GM18519 (cell line): ENCODE results near the gene MUC4.

Experiments
- ATAC-seq: cut with Tn5 transposase; IDR thresholded peaks from one replicate; pipeline ENCODE4 v1.9.1; 2021; ENCODE audit warnings: mild to moderate bottlenecking, moderate library complexity; ENCODE audit not compliant: unreplicated experiment, low FRiP score

Gene MUC4

DNA sequence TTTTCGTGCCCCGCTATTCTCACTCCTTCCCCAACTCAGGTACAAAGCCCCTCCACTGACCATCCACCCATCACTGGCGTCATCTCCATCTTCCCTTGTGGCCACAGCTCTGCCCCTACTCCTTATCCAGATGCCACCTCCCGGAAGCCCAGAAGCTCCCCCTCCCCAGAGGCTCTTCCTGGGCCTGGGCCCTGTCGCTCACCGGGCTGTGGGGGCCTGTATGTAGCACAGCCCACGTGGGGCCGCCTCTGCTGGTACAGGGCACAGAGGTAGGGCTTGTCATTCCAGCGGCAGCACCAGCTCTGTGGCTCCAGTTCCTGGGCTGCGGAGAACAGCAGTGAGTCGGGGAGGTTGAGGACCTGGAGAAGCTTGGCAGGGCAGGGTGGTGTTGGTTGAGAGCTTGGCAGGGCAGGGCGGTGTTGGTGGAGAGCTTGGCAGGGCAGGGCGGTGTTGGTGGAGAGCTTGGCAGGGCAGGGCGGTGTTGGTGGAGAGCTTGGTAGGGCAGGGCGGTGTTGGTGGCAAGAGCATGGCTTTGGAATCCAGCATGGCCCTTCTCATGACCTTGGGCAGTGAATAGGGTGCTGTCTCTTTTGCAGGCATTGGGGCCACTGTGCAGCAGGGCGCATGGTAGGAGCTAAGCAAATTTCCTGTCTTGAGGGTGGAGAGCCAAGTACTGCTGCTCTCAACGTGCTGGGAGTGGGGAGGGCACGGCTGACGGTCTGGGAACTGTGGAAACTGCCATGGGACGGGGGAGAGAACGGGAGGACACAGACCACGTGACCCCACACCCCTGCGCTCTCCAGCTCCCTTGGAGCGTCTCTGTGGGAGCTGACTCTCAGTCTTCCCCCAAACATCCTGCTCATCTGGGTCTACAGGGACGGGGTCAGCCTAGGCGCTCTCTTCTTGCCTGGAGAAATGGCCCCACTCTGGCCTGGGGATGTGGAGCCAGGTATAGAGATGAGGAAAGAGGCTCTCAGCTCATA, 47.6 kb downstream of the MUC4 start:
- ATAC-seq, result no peak

DNA sequence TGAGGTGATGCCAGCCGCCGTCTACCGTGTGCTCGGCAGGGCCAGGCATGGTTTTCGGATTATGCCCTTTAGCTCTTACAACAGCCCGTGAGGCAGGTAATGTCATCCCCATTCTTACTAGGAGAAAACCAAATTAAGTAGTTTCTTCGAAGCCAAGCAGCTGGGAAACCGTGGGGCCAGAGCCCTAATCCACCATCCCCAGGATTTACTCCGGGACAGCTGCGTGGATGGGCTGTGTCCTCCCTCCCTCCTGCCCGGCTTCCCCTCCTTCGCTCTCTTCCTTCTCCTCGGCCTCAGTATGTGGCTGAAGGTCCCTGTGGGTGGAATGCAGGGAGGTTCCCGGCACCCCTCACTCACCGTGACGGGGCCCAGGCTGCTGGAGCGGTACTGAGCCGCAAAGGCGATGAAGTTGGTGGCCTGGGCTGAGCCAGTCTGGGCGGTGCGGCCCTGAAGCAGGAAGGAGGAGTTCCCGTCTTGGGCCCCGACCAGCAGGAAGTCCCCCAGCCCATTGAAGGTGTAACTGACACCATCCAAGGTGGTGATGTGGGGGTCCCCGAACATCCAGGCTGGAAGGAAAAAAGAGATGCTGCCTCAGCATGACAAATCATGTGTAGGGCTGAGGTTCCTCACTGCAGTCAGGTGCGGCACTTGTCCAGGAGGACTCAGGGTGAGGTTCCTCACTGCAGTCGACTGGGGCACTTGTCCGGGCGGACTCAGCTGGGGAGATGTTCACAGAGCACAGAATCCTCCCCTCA, 48.5 kb downstream of the MUC4 start:
- no peak for ATAC-seq

DNA sequence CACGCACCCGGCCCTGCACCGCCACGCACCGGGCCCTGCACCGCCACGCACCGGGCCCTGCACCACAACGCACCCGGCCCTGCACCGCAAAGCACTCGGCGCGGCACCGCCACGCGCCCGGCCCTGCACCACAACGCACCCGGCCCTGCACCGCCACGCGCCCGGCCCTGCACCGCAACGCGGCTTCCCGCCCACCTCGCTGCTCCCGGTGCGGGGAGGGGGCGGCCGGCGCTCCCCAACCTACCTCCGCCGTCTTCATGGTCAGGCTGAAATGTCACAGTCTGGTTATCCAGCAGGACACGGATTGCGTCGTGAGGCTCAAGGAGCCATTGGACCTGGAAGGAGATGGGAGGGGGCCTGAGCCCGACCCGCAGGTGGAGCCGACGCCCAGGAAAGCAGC, 49.1 kb downstream of the MUC4 start:
- no peak for ATAC-seq

DNA sequence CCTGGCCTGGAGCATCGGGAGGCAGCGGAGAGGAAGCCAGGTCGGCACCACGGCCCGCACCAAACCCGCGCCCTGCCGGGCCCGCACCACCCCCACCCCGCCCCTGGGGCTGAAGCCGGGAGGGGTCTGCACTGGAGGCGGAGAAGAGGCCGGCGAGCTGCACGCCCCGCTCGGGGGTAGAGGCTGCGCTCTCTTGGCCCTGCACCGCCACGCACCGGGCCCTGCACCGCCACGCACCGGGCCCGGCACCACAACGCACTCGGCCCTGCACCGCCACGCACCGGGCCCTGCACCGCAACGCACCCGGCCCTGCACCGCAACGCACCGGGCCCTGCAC, 49.5 kb downstream of the MUC4 start:
- no peak for ATAC-seq

DNA sequence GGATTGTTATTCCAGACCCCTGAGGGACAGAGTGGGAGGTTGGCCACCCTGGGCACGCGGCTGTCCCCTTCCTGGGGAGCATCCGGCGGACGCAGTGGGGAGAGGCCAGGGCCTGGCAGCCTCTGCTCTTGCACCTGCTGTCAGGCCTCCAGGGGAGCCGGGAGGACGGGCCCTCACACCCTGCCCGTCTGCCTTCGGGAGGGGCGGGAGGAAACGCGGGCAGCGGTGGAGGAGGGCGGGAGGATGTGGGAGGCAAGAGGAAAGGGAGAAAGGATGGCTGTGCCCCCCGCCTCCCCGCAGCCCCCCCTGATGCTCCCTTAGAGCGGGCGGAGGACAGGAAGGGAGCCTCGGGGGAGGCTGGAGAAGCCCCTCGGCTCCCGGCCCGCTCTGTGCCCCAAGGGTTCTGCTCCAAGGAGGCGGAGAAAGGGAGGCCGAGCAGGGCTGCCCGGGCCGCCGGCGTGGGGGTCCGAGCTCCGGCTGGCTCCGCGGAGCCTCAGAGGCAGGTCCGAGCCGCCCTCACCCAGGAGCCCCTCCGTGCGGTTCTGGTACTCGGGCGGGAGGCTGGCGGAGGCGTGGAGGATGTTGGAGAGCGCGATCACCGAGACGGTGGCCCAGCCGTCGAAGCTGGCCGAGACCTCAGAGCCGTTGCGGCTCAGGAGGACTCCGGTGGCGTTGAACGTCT, 50.0 kb downstream of the MUC4 start:
- no peak for ATAC-seq

DNA sequence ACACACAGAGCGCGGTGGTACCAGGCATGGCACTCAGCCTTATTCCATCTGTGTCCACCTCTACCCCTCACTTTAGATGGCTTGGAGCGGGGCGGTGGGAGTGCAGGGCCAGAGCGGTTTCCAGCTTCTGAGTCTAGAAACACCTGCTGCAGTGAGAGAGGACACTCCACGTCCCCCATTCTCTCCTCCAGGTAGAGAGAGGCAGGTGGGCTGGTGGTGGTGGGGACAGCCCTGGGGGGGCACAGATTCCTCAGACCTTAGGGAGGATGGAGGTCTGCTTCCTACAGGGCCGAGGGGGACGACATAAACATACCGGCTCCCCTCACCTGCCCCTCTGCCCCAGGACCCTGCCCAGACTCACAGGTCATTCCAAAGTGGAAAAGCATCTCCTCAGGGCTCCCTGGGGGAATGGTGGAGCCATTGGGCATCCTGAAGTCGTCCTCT, 50.6 kb downstream of the MUC4 start:
- no peak for ATAC-seq

DNA sequence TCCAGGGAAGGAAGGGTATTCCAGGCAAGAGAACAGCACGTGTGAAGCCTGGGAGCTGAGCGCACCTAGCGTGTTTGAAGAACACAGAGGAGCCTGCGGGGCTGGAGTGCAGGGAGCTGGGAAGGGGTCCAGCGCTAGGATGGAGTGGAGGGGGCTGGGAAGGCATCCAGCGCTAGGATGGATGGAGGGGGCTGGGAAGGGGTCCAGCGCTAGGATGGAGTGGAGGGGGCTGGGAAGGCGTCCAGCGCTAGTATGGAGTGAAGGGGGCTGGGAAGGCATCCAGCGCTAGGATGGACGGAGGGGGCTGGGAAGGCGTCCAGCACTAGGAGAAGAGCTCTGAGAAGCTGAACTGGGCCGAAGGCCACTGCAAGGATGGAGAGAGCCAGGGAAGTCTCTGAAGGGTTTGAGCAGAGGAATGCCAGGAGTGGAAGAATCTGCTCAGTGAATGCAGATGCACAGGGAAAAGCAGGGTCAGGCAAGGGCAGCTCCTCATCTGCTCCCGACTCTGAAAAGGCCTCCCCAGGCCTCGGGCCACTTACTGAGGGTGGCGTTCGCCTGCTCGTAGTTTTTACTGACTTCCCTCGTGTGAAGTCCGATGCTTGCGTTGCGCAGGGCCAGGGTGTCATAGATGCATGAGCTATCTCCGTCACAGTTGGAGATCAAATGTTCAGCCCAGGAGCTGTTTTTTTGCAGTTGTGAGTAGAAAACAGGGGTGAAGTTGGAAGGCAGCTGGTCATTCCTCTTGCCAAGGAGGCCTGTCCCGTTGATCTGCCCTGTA, 51.2 kb downstream of the MUC4 start:
- ATAC-seq, result no peak

DNA sequence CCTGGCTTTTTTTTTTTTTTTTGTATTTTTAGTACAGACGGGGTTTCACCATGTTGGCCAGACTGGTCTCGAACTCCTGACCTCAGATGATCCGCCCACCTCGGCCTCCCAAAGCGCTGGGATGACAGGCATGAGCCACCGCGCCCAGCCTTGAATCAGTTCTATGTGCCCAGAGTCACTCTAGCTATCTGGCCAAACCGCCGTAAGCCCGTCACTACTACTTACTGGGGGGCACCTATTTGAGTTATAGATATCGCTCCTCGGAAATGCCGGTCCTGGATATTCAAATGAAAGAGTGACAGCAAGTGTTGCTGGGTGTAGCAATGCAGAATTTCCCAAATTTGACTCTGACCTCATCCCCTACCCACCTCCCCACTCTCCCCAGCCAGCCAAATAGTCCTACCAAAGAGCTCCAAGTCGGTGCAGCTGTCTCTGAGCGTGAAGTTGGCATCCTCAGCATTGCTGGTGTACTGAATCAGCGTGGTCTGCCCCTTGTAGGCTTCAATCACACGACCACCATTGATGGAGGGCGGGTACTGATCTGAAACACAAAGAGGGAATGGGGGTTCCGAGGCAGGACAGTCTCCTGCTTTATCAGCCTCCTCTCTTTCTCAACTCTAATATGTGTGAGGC, 52.9 kb downstream of the MUC4 start:
- no peak for ATAC-seq

DNA sequence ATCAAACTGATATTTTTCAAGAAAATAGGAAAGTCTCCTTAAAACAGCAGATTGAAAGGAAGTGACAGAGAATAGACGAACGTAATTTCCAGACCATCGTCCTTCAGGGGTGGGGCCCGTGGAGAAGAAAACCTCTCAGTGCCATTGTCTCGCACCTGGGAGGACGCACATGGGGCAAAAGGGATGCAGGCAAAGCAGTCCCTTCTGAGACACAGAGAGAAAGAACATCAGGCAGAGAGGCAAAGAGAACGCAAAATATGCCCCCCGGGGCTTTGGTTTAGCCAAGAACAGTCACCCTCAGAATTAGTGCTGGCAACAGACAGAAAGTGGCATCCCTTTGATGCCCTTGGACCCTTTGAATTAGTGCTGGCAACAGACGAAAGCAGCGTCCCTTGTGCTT, 53.9 kb downstream of the MUC4 start:
- ATAC-seq, result no peak

DNA sequence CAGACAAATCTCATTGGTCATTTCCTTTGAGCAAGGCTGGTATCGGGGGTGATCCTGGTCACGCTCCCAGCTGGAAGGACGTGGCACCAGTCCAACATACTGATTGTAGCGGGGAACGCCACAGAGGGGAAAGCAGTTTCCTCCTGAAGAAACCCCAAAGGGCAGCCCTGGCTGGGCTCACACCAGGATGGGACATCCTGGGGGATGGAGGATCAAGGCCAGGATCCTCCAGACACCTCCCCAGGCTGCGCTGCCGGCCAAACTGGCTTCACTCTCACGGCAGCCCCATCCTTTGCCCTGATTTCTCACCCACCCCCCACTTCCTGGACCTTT, 54.3 kb downstream of the MUC4 start:
- no peak for ATAC-seq

DNA sequence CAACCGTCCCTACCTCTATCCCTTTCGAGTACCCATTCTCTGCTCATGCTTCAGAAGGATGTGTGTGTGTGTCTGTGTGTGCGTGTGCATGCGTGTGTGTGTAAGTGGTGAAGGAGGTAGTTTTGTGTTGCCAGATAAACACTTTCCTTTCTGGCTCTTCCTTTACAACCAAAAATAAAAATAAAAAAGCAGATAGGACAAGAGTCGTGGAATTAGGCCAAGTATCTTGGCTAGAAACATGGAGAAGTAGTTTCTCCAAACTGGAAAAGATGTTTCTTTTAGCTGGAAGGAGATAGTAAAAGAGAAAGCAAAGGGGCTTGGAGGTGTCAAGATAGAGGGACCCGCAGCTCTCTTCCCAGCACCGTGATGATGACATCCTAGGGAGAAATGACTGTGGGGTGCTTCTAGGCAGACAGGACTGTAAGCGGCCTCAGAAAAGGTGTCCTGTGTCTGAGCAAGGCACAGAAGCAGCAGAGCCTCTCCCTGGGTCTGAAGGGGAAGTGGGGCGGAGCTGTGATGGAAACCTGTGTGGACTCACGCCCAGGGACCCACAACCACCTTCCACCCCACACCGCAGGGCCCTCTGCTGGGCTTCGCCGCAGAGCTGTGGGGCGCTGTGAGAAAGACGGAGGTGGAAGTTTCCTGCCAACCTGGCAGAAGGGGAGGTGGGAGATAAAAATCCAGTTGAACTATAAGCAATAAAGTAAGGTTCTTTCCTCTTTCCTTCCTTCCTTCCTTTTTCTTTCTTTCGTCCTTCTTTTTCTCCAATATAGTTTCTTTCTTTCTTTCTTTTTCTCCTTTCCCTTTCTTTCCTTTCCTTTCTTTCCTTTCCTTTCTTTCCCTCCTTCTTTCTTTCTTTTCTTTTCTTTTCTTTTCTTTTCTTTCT, 55.7 kb downstream of the MUC4 start:
- ATAC-seq, result no peak

DNA sequence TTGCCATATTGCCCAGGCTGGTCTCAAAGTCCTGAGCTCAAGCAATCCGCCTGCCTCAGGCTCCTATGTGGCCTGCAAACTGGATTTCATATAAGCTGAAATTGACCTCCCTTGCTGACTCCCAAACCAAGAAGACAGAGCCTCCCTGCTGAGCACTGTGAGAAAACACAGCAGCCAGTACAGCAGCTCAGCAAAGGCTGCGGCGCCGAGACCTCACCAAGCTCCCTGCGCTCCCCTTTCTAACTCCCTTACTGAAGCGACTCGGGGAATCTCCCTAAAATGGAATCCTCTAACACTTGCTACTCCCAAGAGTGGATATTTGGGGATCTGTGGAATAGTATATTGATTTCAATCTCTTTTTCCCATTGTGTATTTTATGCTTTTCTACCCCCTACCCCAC, 56.3 kb downstream of the MUC4 start:
- no peak for ATAC-seq

DNA sequence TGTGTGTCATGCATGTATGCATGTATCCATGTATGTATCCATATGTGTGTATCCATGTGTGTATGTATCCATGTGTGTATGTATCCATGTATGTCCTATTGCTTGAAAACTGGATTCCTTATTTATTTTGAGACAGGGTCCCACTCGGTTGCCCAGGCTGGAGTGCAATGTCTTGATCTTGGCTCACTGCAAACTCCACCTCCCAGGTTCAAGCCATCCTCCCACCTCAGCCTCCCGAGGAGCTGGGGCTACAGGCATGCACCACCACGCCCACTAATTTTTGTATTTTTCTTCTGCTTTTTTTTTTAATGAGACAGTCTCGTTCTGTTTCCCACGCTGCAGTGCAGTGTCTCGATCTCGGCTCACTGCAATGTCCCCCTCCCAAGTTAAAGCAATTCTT, 56.8 kb downstream of the MUC4 start:
- ATAC-seq, result no peak

DNA sequence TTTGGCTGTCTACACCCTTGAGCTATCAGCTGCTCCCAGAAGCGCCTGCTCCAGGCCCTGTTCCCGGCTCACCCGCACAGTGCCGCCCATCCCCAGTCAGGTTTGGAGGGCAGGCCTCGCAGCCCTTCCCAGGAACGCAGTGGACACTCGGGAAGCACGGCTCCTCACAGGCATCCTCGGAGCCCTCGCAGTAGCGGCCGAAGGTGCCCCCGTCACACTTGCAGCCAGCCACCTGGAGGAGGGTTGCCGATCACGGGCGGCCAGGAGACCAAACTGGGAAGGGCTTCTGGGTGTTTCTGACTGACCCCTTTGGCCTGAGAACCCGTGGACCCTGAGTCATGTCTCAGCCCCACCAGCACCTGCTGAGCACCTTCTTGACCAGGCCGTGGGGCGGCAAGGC, 57.6 kb downstream of the MUC4 start:
- no peak for ATAC-seq

DNA sequence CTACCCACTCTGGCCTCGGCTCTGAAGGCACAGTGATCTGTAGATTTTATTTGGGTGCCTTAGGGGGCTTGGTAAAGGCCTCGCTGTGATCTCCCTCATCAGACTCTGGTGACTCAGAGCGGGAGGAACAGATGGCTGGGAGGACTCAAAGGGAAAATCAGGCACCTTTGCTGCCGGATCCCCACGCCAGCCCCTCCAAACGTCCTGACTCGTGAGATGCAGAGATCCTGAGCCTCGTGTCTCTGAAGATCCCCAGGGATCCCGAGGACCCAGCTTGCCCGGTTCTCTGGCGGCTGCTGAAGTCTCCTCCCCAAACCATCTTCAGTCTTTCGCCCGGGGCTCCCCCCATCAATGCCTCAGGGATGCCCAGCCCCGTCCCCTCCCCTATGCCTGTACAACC, 58.1 kb downstream of the MUC4 start:
- ATAC-seq, result no peak

DNA sequence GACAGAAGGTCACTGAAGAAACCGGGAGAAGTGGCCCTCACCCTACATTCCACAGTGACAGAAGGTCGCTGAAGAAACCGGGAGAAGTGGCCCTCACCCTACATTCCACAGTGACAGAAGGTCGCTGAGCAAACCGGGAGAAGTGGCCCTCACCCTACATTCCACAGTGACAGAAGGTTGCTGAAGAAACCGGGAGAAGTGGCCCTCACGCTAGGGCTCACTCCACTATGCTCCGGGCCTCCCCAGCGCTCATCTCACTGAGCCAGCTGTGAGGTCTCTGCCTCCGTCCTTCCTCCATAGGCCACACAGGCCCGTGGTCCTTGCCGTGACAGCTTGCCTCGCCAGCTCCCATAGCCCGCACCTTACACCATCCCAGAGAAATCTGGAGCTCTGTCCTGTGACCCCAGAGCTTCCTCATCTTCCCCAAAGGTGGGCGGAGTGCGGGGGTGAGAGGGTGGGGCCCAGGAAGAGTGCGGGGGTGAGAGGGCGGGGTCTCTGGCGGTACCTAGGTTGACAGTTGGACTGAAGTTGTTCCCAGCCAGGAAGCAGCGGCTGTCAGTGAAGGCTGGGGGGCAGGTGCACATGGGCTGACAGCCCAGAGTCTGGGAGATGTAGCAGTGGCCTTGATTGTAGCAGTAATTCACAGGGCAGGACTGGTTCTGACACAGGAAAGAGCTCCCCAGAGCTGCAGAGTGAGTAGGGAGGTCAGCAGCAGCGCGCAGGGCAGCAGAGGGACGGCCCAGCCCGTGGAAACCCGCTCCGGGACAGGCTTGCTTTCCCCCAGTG, 59.0 kb downstream of the MUC4 start:
- no peak for ATAC-seq

DNA sequence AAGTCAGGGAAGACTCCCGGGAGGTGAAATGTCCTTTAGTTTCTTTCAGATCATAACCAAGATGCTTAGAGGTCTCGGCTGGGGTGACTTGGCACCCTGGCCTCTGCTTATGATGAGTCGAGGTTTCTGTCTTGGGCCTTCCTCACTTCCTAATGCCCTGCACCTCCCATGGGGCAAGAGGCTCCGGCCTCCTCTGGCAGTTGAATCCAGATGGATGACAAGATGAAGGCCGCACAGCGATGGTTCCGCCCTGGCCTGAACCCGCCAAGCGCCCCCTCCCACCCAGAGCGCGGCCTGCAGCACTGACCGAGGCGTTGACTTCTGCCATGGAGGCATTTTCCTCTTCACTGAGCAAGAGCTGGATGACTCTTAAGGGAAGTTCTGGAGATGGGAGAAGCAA, 59.7 kb downstream of the MUC4 start:
- no peak for ATAC-seq

DNA sequence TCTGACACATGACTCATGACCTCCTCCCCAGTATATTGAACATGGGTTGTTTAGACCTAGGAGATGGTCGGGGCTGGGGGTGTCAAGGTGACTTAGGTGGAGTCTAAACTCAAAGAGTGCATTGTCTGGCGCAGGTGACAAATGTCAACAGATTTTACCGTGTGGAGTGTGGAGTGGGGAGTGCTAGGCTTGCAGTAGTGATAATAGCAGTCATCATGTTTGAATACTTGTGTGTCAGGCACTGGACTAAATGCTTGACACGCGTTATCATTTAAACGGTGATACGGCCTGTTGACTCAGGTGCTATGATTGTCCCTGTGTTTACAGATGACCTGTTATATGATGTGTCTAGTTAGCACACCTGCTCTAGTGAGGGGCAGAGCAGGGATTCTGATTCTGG, 60.2 kb downstream of the MUC4 start:
- no peak for ATAC-seq
